Activated CD4-positive, alpha-beta T cell treated with anti-CD3 and anti-CD28 coated beads, Interleukin-2, amount 50 U/mL, for 4 hours (primary cell): ENCODE results near the gene HORMAD2.

Experiments used
- DNase-seq, 2 experiments: peaks; one replicate each; pipeline ENCODE4 v3.0.0-alpha.2; 2020

Gene HORMAD2

DNA sequence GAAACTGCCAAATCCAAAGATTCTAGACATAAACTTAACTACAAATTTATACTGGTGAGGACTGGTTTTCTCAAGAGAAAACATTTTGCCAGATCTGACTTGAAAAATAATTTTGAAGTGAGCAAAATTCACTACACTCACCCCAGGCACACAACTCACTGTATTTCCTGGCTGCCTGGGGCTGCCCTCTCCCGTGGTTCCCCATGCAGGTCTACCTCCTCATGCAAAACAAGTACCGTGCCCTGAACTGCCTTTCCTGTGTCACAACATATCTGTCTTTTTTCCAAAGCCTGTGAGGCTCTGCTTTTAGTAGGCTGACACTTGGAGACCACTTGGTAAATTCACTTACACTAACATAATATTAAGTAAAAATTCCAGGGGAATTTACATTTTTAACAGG is 89.9 kb downstream of the HORMAD2 start:
- DNase-seq, result no peak

DNA sequence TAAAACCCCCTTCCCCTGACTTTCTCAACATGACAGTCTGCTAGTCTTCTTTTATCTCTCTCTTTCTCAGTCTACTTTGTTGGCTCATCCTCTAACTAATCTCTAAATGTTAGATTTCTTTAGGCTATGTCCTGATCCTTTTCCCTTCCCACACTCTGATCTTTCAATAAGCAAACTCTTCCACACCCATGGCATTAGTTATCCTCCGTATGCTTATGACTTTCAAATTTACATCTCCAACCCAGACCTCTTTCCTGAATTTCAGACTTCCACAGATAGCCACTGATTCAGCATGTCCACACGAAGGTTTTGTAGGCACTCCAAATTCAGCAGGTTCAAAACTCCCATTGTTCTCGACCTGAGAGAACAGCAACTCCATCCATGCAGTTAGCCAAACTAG is 90.7 kb downstream of the HORMAD2 start:
- DNase-seq, result no peak

DNA sequence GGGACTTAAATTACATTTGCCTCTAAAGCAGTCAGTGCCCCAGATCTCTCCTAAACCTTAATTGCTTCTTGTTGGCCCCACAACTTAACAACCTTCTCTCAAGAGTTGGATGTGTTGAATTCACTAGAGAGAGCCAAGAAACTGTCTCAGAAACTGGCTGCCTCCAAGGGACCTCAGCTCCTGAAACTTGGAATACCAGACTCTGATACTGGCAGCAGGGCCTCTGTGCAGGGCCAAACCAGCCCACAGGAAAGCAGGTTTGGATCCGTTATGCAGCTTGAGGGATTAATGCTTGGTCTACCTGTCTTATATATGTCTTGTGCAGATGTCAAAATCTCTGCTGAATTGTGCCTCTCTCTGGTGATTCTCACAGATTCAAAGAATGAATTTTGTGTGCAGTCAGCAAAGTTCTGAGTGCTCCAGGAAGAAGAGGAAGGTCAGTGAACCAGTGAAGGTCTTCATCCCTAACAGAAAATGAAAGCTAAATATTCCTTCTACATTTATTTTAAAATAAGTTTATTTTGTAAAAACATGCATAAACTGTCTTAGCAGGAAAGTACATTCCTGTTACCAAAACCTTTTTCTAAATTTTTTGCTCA is 95.5 kb downstream of the HORMAD2 start:
- no peak for DNase-seq

DNA sequence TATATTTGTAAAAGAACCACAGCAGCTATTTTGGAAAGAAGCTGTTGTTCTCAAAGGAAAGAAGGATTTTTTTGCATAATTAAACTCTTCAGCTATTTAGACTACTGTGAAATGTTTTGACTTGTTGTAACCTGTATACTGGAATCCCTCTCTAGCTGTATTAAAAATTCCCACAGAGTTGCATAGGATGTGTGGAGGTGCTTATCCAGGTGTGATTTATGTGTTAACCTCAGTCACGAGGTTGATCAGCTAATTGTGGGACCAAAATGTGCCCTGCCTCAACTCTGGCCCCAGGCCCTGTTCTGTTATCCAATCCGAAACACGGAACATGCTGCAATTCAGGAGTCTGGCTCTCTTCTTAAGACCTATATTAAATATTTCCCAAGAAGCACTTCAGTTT is 96.2 kb downstream of the HORMAD2 start:
- DNase-seq, result no peak

DNA sequence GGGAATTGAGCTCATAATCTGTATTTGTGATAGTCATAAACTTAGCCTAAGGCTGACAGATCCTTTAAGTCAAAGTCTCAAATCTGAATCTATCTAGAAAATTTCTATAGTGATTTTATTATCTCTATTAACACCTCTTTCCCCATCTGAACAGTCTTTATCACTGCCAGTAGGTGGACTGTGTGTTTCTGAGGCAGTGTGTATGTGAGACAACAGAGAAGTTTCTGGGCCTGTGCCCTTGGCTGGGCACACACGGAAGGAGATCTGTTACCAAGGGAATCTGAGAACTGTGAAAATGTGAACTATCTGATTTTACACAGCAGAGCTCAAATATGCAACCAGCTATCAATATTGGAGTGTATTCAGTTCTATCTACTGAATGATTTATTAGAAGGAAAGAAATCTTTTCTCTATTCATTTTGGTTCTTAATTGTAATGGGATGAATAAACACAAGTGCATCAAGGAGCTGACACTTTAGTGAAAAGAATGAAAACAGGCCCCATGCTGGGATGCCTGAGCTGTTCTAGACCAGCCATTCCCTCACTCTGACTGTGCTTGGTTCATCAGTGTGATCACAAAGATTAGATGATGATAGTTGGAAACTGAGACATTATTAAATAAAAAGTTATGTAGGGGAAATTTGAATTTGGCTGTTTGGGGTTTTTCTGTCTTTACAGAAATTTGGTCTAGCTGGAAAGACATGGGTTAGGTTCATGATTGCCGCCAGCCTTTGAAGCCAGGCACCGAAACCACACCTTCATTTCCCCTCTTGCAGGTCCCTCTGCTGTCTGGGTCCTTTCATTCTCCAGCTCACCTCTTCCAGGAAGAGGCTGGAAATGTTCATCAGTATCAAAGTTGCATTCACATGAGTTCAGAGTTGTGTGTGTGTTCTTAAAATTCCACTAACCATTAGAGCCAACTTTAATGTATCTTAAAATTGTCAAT is 98.2 kb downstream of the HORMAD2 start:
- peak; percentile 50 to 57 for DNase-seq

DNA sequence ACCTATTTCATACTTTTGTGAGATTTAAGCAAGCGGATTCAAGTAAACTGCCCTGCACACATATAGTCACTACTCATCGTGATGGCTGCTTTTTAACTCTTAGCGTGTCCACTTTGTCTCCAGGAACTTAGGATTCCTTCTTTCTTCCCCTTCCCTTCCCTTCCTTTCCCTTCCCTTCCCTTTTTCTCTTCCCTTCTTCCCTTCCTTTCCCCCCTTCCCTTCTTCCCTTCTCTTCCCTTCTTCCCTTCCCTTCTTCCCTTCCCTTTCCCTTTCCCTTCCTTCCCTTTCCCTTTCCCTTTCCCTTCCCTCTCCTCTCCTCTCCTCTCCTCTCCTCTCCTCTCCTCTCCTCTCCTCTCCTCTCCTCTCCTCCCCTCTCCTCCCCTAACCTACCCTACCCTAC is 100.4 kb downstream of the HORMAD2 start:
- DNase-seq, result no peak

DNA sequence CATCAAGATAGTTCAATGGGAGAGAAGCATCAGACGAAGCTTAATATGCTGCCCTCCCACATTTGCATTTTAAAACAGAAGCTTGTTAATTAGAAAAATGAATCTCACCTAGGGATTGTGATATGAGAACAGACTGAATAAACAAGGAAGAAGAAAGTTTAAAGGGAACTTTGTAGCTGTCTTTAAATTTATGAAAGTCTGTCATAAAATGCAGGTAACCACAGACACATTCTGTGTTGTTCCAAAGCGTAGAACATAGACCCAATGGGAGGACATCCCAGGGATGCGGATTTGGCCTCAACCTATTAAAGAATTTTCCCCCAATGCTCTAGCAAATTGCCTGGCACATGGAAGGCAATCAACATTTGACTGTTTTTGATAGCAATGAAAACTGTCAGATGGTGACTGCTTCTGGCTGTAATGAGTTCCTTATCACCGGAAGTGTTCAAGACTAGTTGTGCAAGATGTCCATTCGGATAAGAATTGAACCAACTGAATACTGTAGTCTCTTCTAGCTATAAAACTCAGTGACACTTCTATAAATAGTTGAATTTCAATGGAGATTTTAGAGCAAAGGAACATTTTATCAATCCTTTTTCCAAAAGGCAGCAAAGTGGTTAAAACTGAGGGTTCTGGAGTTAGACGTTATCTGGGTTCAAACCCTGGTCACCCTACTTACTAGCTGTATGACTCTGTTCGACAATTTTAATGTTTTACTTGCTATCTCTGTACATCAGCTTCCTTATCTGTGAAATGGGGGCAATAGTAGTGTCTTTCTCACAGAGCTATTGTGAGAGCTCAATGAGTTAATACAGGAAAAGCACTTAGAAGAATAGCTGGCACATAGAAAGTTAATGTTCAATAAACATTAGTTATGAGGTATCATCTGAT is 101.4 kb downstream of the HORMAD2 start:
- DNase-seq, result no peak

DNA sequence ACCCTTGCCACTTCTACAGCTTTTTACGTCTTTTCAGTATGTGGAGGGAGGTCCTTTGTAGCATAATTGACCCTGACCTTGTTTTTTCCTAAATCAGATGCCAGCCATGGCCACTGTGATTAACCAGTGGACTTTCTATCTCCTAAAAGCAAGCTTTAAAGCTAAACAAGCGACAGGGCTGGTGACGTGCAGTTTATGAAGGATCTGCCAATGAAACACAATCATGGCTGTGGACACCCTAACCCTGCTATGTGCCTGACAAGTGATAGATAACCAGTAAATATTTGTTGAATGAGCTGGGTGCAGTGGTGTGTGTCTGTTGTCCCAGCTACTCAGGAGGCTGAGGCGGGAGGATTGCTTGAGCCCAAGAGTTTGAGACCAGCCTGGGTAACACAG is 102.1 kb downstream of the HORMAD2 start:
- DNase-seq, result no peak

DNA sequence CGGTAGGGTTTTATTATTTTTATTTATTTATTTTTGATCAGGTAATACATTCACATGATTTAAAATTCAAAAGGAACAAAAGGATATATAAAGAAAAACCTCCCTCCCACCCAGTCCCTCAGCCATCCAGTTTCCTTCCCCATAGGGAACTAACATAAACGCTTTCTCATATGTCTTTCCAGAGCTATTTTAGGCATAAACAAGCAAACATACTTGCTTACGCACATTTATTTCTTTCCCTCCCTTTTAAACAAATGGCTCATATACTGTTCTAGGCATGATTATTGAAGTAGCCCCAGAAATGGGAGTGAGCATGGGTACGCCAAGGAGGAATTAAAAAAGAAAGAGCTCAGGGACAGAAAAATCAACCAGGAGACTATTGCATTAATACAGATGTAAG is 102.6 kb downstream of the HORMAD2 start:
- DNase-seq, result no peak

DNA sequence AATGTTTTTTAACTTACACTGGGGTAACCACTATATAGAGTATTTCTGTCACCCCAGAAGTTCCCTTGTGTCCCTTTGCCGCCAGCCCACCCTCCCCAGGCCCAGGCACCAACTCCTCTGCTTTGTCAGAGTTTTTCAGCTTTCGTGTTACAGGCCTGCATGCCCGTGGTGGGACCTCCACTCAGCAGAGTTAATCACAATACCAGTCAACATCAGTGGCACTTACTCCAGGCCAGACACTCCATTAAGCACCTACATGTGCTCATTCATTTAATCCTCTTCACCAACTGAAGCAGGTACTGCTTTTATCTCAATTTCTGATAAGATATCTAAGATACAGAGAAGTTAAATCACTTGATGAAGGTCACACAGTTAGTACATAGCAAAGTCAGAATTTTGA is 103.0 kb downstream of the HORMAD2 start:
- DNase-seq, result no peak

DNA sequence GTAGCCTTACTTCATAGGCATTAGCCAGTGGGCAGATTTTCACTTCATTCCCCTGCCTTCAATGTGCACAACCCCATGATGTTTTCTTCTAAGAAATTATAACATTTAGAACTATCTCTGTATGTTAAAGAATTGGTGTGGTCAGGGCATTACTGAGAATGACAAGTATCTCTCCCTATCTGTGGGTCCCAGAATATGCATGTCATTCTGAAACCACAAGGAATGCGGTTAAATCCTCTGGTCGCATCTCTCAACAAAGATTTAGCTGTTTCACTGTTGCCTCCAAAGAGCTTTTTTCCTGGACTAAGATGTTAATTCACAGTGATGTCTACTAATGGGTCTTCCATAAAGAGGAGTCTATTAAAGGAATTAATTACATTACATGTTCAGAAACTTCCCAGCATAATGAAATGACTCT is 103.6 kb downstream of the HORMAD2 start:
- DNase-seq, result no peak

DNA sequence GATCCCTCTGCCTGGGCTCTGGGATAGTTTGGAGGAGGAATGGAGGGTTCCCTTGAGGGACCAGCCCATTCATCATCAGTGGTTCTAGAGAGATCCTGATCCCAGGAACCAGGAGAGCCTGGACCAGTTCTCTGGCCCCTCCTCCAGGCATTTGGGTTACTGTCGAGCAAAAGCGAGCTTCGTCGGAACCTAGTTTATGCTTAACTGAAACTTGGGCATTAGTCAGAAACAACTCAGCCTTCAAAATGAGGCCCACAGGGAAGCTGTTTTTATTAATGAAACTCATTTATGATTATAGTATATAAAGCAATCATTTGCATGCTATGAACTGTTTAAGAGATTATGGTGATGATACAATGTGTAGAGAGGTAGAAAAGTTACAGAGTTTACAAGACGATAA is 104.9 kb downstream of the HORMAD2 start:
- no peak for DNase-seq

DNA sequence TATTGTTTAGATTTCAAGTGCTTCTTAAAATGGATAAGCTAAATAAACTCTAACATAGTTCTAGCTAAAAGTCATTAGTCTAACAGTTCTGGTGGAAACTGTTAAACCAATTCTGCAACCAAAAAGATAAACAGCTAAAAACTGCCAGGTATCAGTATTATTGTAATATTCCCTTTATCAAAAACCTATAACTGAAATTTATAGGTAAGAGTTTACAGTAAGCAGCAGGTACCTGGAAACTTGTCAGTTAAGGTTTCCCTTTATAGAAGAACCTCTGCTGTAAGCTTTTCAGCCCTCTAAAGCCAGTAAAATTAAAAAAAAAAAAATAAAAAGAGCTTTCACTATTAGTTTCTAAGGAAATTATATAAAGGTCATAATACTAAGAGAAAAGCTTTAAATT is 105.3 kb downstream of the HORMAD2 start:
- DNase-seq, result no peak

DNA sequence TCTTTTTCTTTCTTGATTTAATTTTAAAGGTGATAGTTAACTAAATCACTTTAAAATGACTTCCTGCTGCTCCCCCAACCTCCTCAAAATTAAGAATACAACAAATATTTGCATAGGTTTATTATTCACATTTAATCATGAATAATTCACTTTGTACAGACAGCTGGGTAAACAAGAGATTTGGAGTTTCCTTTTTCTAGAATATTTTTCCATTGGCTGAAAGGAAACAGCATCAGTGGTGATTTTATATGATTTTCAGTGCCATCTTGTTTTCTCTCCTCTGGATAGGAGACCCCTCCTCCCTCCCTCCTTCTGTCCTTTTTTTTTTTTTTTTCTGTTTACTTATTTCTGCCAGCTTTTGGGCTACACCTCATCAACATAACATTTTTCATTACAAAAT is 105.8 kb downstream of the HORMAD2 start:
- DNase-seq, result no peak

DNA sequence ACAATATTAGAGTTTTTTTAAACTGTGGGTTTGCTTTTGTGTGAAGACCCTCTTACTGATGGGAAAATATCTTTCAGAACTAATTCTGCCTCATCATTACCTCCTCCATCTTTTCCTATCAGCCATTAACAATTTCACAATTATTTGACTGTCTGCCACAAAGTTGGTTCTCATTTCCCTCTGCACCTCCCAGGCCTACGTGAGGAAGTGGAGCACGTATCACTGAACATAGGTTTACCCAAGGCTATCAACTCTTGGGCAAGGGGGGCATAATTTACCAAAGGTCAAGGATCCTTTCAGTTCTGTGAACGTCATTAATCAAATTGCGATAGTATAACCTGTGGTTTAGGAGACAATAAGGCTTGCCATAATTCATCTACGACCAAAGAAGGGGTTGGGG is 106.2 kb downstream of the HORMAD2 start:
- DNase-seq, result no peak

DNA sequence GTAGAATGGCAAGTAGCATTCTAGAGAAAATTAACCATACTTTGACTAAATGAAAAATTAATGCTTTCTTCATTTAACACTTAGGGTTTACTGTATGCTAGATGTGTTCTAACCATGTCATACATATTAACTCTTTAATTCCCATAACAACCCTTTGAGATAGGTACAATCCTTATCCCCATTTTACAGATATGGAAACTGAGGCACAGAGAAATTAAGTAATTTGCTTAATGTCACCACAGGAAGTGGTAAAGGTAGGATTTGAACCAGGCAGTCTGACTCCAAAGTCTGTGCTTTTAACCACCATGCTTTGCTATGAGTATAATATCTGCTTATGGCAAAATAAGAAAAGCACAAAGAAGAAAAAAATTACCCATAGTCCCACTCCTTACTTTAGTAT is 106.8 kb downstream of the HORMAD2 start:
- no peak for DNase-seq

DNA sequence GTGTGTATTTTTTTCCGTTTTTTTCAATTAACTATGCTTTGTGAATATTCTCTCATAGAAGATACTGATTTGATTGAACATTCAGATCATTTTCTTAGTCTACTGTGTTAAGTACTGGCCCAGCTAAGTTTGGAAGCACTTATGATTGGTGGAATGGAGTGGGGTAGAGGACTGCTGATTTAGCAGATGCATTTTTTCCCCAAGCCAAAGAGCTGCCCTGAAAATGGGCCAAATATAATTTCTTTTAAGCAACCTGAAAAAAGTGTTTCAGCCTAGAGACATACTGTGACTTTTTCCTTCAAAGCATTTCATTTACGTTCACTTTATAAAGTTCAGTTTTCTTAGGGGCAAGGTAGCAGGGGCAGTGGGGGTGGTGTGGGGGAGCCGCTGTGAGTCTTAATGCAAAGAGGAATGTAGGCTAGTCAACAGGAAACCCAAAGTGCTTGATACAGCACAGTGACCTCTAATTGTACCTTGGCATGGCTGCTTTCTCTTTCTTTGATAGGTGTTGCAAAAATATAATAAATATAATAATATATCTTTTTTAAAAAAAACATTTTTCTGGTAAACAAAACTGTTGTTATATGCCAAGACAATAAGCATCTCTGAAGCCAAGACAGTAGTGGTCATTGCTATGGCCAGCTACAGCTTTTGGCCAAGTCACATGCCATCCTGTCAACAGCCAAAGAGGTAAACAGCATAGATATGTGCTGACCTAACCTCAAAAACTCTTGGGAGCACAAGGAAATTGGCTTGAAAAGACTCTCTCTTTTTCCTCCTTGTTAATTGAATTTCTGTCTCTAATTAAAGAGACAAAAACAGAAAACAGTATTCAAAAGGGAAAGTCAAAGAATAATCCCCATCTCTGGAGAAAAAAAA is 107.5 kb downstream of the HORMAD2 start:
- peak; percentile 11 to 17 for DNase-seq

DNA sequence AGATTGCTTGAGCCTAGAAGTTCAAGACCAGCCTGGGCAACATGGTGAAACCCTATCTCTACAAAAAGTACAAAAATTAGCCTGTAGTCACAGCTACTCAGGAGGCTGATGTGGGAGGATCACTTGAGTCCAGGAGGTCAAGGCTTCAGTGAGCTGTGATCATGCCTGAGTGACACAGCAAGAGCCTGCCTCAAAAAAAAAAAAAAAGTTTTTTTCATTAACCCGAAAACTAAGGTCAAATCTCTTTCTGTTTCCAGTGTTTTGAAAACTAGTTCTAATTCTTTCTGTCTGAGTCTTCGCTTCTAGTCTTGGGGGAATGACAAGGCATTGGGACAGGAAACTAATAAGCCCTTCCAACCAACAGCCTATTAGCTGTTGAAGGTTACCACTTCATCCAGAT is 108.6 kb downstream of the HORMAD2 start:
- DNase-seq, result no peak

DNA sequence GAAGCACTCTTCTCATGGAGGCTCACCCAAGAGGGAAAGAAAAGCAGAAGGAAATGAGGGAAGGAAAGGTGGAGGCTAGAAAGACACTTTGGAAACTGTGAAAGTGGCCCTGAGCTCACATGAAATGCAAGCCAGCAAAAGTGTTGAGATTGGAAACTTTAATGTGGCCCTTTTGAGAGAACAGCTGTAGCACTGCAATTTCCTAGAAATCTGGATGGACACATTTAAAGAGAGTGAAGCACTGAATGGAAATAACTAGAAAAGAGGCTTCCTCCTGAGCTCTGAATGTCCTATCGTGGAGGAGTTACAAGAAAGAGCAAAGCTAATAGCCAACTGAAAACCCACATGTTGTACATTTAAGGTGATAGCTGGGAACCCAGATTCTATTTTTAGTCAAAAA is 110.3 kb downstream of the HORMAD2 start:
- DNase-seq, result no peak

DNA sequence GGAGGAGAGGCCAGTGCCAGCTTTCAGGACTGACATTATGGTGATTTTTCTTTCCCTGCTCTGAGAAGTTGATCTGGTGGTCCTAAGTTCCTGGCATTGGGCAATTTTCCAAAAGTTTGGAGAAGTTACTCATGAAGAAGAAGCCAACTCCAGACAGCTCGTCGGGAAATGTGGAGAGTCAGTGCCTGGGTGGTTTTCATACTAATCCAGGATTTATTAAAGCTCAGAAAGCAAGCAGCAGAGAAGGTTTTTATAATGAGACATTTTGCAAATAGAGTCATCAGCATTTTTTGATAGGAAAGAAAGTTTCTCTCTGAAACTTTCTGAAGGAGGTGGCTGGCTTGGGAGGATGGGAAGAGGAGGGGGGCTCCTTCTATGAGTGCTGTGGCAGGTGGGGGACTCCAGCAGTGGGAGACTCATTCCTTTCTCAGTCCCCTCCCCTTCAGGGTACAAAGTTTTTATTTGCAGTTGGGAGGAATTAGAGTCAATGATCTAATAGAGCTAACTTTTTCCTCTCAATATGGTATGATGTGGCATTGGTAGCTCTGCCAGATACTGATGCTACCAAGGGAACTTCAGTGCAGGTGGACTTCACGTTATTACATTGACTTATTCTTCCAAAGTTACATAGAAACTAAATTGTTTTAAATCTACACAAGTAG is 110.9 kb downstream of the HORMAD2 start:
- DNase-seq, result no peak

DNA sequence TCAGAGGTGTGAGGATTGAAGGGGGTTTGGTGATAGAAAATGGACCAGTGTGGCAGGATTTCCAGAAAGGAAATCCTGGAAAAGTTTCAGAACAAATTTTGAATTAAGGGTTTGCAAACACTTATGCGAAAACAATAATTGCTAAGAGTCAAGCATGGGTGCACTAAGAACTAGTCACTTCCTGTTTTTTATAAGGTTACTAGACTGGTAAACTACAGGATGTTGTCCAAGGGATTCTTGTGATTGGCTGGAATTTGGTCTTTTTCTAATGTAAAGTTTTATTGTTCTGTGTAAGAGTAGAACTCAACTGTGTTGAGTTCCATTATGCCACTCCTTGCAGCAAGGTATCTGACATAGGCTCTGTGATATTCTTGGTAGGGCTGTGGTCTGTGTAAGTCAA is 112.2 kb downstream of the HORMAD2 start:
- no peak for DNase-seq
